SK-N-SH (cell line): ENCODE results near the gene EIF3F. TPM values are rescaled to one million over a fixed set of nuclear protein-coding genes. Genes with fewer than 3 reads are reported as not detected.

Experiments used
- CTCF ChIA-PET: fragments of 300-600, 350-600 bp; formaldehyde crosslinking; extraction: SDS; loops from one replicate; lab custom pipeline; 2021; lab: Yijun Ruan, JAX
- POLR2A ChIA-PET: fragments of 350-600 bp; sonication (Branson Sonifier 250); formaldehyde crosslinking; extraction: SDS; loops from one replicate; lab custom pipeline; 2020; ENCODE audit warnings: antibody characterized with exemption, inconsistent platforms; lab: Yijun Ruan, JAX
- DNase-seq: peaks from one replicate; pipeline ENCODE4 v3.0.0; 2012
- H2AFZ ChIP-seq: fragments of 200-600 bp; sonication (generic); 2 replicates; pipeline ENCODE4 v1.8.1; 2016; ENCODE audit warnings: antibody characterized with exemption, mild to moderate bottlenecking, low read depth
- H3F3A ChIP-seq: fragments of 200-600 bp; sonication (generic); replicated peaks from 2 replicates; pipeline ENCODE3; 2016; ENCODE audit warnings: antibody characterized with exemption, mild to moderate bottlenecking; ENCODE audit not compliant: insufficient read depth
- H3K27ac ChIP-seq, 2 experiments: fragments of 200-500 bp in 1 of 2; fragments of 200-600 bp in 1 of 2; sonication (Bioruptor generic) in 1 of 2; sonication (generic), shearing (Covaris generic) in 1 of 2; 2 replicates each; pipeline versions ENCODE4 v1.5.1 to v1.6.1; 2014 to 2016; ENCODE audit warnings: low read depth in 2 of 2, inconsistent platforms in 1 of 2, low read length in 1 of 2, mild to moderate bottlenecking in 1 of 2, mixed read lengths in 1 of 2
- H3K27me3 ChIP-seq: fragments of 200-600 bp; sonication (generic), shearing (Covaris generic); 2 replicates; pipeline ENCODE4 v1.6.1; 2016; ENCODE audit warnings: mixed run types; ENCODE audit not compliant: insufficient read depth
- H3K36me3 ChIP-seq, 2 experiments: fragments of 200-500 bp in 1 of 2; fragments of 200-600 bp in 1 of 2; sonication (Bioruptor generic) in 1 of 2; sonication (generic) in 1 of 2; replicated peaks in 1 of 2; 2 replicates each; pipeline versions ENCODE3 to v1.5.1; 2014 to 2016; ENCODE audit warnings: low read length in 1 of 2, mild to moderate bottlenecking in 1 of 2; ENCODE audit not compliant: insufficient read depth in 2 of 2, control insufficient read depth in 1 of 2
- H3K4me1 ChIP-seq, 2 experiments: fragments of 200-500 bp in 1 of 2; fragments of 200-600 bp in 1 of 2; sonication (Bioruptor generic) in 1 of 2; sonication (generic), shearing (Covaris generic) in 1 of 2; 2 replicates each; pipeline versions ENCODE4 v1.5.1 to v1.6.1; 2014 to 2016; ENCODE audit warnings: low read depth in 1 of 2, low read length in 1 of 2, mixed run types in 1 of 2; ENCODE audit not compliant: insufficient read depth in 2 of 2, control insufficient read depth in 1 of 2
- H3K4me2 ChIP-seq: fragments of 200-600 bp; sonication (generic), shearing (Covaris generic); 2 replicates; pipeline ENCODE4 v1.6.1; 2017; ENCODE audit warnings: mixed run types
- H3K4me3 ChIP-seq, 2 experiments: fragments of 200-500 bp in 1 of 2; fragments of 200-600 bp in 1 of 2; sonication (Bioruptor generic) in 1 of 2; sonication (generic), shearing (Covaris generic) in 1 of 2; 2 replicates each; pipeline versions ENCODE4 v1.5.1 to v1.8.1; 2014 to 2016; ENCODE audit warnings: low read depth in 2 of 2, inconsistent platforms in 1 of 2, low read length in 1 of 2, mild to moderate bottlenecking in 1 of 2, mixed read lengths in 1 of 2, moderate library complexity in 1 of 2
- H3K79me2 ChIP-seq: fragments of 200-600 bp; sonication (generic); 2 replicates; pipeline ENCODE4 v1.8.1; 2017; ENCODE audit warnings: mild to moderate bottlenecking; ENCODE audit not compliant: insufficient read depth
- H3K9ac ChIP-seq: fragments of 200-600 bp; sonication (generic); 2 replicates; pipeline ENCODE4 v1.6.1; 2017; ENCODE audit warnings: mixed run types
- H3K9me2 ChIP-seq: fragments of 200-600 bp; sonication (generic); 2 replicates; pipeline ENCODE4 v1.6.1; 2017; ENCODE audit warnings: mixed run types
- H3K9me3 ChIP-seq: fragments of 200-600 bp; sonication (generic); 2 replicates; pipeline ENCODE4 v1.6.1; 2017; ENCODE audit warnings: mixed run types, mild to moderate bottlenecking, moderate library complexity
- H4K20me1 ChIP-seq: fragments of 200-600 bp; sonication (generic); 2 replicates; pipeline ENCODE4 v1.6.1; 2017; ENCODE audit warnings: mild to moderate bottlenecking, mixed run types; ENCODE audit not compliant: insufficient read depth
- CHD2 ChIP-seq: fragments of 150-350 bp; IDR thresholded peaks from 2 replicates; pipeline ENCODE4 v1.6.1; 2018; ENCODE audit warnings: low read length; ENCODE audit not compliant: partially characterized antibody
- EP300 ChIP-seq, 2 experiments: IDR thresholded peaks; 2 replicates each; pipeline versions ENCODE4 v1.4.0 to v1.6.1; 2012; ENCODE audit warnings: borderline replicate concordance in 1 of 2, low read depth in 1 of 2, low read length in 1 of 2
- FOSL2 ChIP-seq: IDR thresholded peaks from 2 replicates; pipeline ENCODE4 v1.4.0; 2012; ENCODE audit warnings: low read depth, mild to moderate bottlenecking, moderate library complexity, borderline replicate concordance
- FOXJ3 ChIP-seq: sonication (generic); formaldehyde crosslinking; IDR thresholded peaks from 2 replicates; pipeline ENCODE4 v1.5.1; 2020; ENCODE audit warnings: mild to moderate bottlenecking, missing genetic modification reagents
- FOXM1 ChIP-seq: IDR thresholded peaks from 2 replicates; pipeline ENCODE4 v1.4.0; 2012; ENCODE audit warnings: low read depth, mild to moderate bottlenecking
- GABPA ChIP-seq: IDR thresholded peaks from 2 replicates; pipeline ENCODE4 v1.4.0; 2012; ENCODE audit warnings: low read depth, mild to moderate bottlenecking
- GATA2 ChIP-seq: sonication (generic); formaldehyde crosslinking; IDR thresholded peaks from 2 replicates; pipeline ENCODE4 v1.5.0; 2020; ENCODE audit warnings: mild to moderate bottlenecking, missing genetic modification reagents
- IRF3 ChIP-seq: fragments of 150-350 bp; IDR thresholded peaks from 2 replicates; pipeline ENCODE4 v1.6.1; 2016; ENCODE audit warnings: mild to moderate bottlenecking, low read depth, low read length
- MEF2A ChIP-seq: IDR thresholded peaks from 2 replicates; pipeline ENCODE4 v1.4.0; 2012; ENCODE audit warnings: low read depth, borderline replicate concordance
- MXI1 ChIP-seq: IDR thresholded peaks from 2 replicates; pipeline ENCODE4 v1.6.1; 2012; ENCODE audit warnings: mild to moderate bottlenecking, low read depth, low read length, improper control_type of control experiment
- PBX3 ChIP-seq: IDR thresholded peaks from 2 replicates; pipeline ENCODE4; 2012
- POLR2AphosphoS5 ChIP-seq: IDR thresholded peaks from 2 replicates; pipeline ENCODE4 v1.6.1; 2012; ENCODE audit warnings: low read depth, low read length
- RAD21 ChIP-seq: IDR thresholded peaks from 2 replicates; pipeline ENCODE4 v1.6.1; 2012; ENCODE audit warnings: mild to moderate bottlenecking, low read length
- SIN3A ChIP-seq: IDR thresholded peaks from 2 replicates; pipeline ENCODE4 v1.6.1; 2012; ENCODE audit warnings: low read depth, mild to moderate bottlenecking, low read length, moderate library complexity, borderline replicate concordance
- TAF1 ChIP-seq: IDR thresholded peaks from 2 replicates; pipeline ENCODE4 v1.6.1; 2012; ENCODE audit warnings: low read depth, mild to moderate bottlenecking, low read length, moderate library complexity, borderline replicate concordance
- TCF12 ChIP-seq: IDR thresholded peaks from 2 replicates; pipeline ENCODE4 v1.4.0; 2012
- TEAD4 ChIP-seq: IDR thresholded peaks from 2 replicates; pipeline ENCODE4 v1.4.0; 2012; ENCODE audit warnings: mild to moderate bottlenecking, borderline replicate concordance; ENCODE audit not compliant: insufficient read depth
- USF2 ChIP-seq: fragments of 150-350 bp; IDR thresholded peaks from 2 replicates; pipeline ENCODE4 v1.6.1; 2017; ENCODE audit warnings: antibody characterized with exemption, low read length, low read depth, borderline replicate concordance
- YY1 ChIP-seq: IDR thresholded peaks from 2 replicates; pipeline ENCODE4 v1.4.0; 2012; ENCODE audit warnings: low read depth, mild to moderate bottlenecking
- WGBS: methylation state at CpG from one replicate; pipeline ENCODE4 v1.1.6; 2017; ENCODE audit warnings: low lambda C conversion rate; 5-methylcytosine and 5-hydroxymethylcytosine counted together
- polyA plus RNA-seq, 3 experiments: library from polyadenylated mRNA; depleted of rRNA; stranded (reverse); fragments of >200 nt; gene quantifications; 2 replicates each; pipeline ENCODE4 v1.2.3, GENCODE V29; 2012

The EIF3F gene
- polyA plus RNA-seq, 1 of the 3 experiments (the other 2 are of a cell fraction): 341 TPM

- DNase-seq: no peak
- Histone ChIP-seq H4K20me1 (no peaks in the 10 kb centered on the region), H3K36me3 (no peaks in the 10 kb centered on the region), H3K4me2 (no peak overlapping the region)
- WGBS: 42% methylated on average over 3 of the region's 3 CpGs
- TF ChIP-seq PBX3 (no peak), YY1 (no peak), SIN3A (no peak), POLR2AphosphoS5 (no peak), TCF12 (no peak), CHD2 (no peak), USF2 (no peak), GATA2 (CRISPR knock-in tag) (no peak), TEAD4 (no peak), IRF3 (no peak), MXI1 (no peak), TAF1 (no peak), EP300 (IDR thresholded peaks at IDR 0.05; ENCODE audit: borderline replicate concordance in 1 of 2, low read depth in 1 of 2, low read length in 1 of 2) (no peak), MEF2A (no peak), FOXJ3 (CRISPR knock-in tag) (no peak), FOSL2 (no peak), RAD21 (no peak), GABPA (no peak), FOXM1 (no peak)
- TF ChIP-seq, all 33 proteins: peak for 0
- Histone ChIP-seq H3K27me3 (no peaks in the 10 kb centered on the region), H3K27ac (no peak overlapping the region), H3K9ac (no peak overlapping the region), H3K4me1 (no peaks in the 10 kb centered on the region; a peak in 1 of 4 replicates), H3K79me2 (no peaks in the 10 kb centered on the region), H2AFZ (no peak overlapping the region), H3K4me3 (no peak overlapping the region), H3K9me3 (no peaks in the 10 kb centered on the region), H3K9me2 (no peaks in the 10 kb centered on the region), H3F3A (no peaks in the 10 kb centered on the region)
- ChIA-PET POLR2A (no interaction called here), CTCF (interaction anchor here (0.9 to 2.8 kb wide), 7 partner anchors 9 to 43 kb away, joined by 3 to 21 read pairs (median 4); no protein-coding TSS in a partner anchor)
Observed at GRCh38 chr11:8047382-8047781, 60.2 kb downstream of the EIF3F start.
